GM13977 (cell line): ENCODE data around the gene PLEKHG5.

Experiments used
- DNase-seq: peaks from one replicate; pipeline ENCODE4 v3.0.0; 2012; ENCODE audit warnings: low spot score
- CTCF ChIP-seq: IDR thresholded peaks from 2 replicates; pipeline ENCODE4 v1.5.1; 2012; ENCODE audit warnings: mild to moderate bottlenecking, control low read depth; ENCODE audit not compliant: insufficient read depth; ENCODE audit errors: extremely low read depth, missing control alignments
- in situ Hi-C: fragments of 300-500 bp; cut with MboI; formaldehyde crosslinking; loops from one replicate; pipeline ENCODE4 v1.12.0; 2022; ENCODE audit warnings: low sequenced_read_pairs, low pct_unique_long_range_greater_than_20kb, mixed read lengths, inconsistent platforms; ENCODE audit not compliant: unreplicated experiment

PLEKHG5 gene

GRCh38 chr1:6497867-6498575 is 6.6 kb upstream of the PLEKHG5 start:
- DNase-seq: no peak
- in situ Hi-C loops: loop anchor here (25.0 kb wide), 1 partner anchor 714 kb away; no protein-coding TSS in a partner anchor
- no peak for TF ChIP-seq CTCF

GRCh38 chr1:6497215-6497866 is 5.9 kb upstream of the PLEKHG5 start:
- in situ Hi-C loops: loop anchor here (25.0 kb wide), 1 partner anchor 715 kb away; no protein-coding TSS in a partner anchor
- no peak for TF ChIP-seq CTCF
- DNase-seq: peak; percentile 87

- in situ Hi-C loops: loop anchor here (25.0 kb wide), 1 partner anchor 715 kb away; no protein-coding TSS in a partner anchor
- no peak for DNase-seq
- TF ChIP-seq CTCF: no peak
Observed at GRCh38 chr1:6496890-6497214, 5.4 kb upstream of the PLEKHG5 start.

GRCh38 chr1:6496365-6496721 is 4.9 kb upstream of the PLEKHG5 start:
- in situ Hi-C loops: loop anchor here (25.0 kb wide), 1 partner anchor 716 kb away; no protein-coding TSS in a partner anchor
- no peak for TF ChIP-seq CTCF
- no peak for DNase-seq

GRCh38 chr1:6495540-6496364 is 4.3 kb upstream of the PLEKHG5 start:
- in situ Hi-C loops: loop anchor here (25.0 kb wide), 1 partner anchor 717 kb away; no protein-coding TSS in a partner anchor
- no peak for TF ChIP-seq CTCF
- no peak for DNase-seq

GRCh38 chr1:6495041-6495441 is 3.6 kb upstream of the PLEKHG5 start:
- DNase-seq: no peak
- in situ Hi-C loops: loop anchor here (25.0 kb wide), 1 partner anchor 717 kb away; no protein-coding TSS in a partner anchor
- TF ChIP-seq CTCF: no peak
